GM23338 (cell line): Measurements from ENCODE around the gene CUX1. TPM values are rescaled to one million over a fixed set of nuclear protein-coding genes. Genes with fewer than 3 reads are reported as not detected.

Experiments used
- ATAC-seq: fragments of 200-7000 bp; cut with Tn5 transposase; 3 replicates; pipeline ENCODE4 v1.9.1; 2020
- DNase-seq: peaks from one replicate; pipeline ENCODE4 v3.0.0-alpha.2; 2015; ENCODE audit warnings: low spot score
- H2AFZ ChIP-seq: fragments of 200-600 bp; sonication (generic); 2 replicates; pipeline ENCODE4 v1.8.0; 2016; ENCODE audit warnings: antibody characterized with exemption, mild to moderate bottlenecking, moderate library complexity
- H3F3A ChIP-seq: fragments of 200-600 bp; sonication (generic); replicated peaks from 2 replicates; pipeline ENCODE4 v1.8.0; 2017; ENCODE audit warnings: antibody characterized with exemption, mixed run types, low read depth
- H3K27ac ChIP-seq: fragments of 200-600 bp; sonication (generic); 2 replicates; pipeline ENCODE4 v1.6.1; 2016; ENCODE audit warnings: low read depth
- H3K27me3 ChIP-seq: fragments of 200-600 bp; sonication (generic); 2 replicates; pipeline ENCODE4 v1.8.0; 2016; ENCODE audit warnings: mild to moderate bottlenecking, mixed run types, moderate library complexity; ENCODE audit not compliant: insufficient read depth
- H3K36me3 ChIP-seq: fragments of 200-600 bp; sonication (generic); 2 replicates; pipeline ENCODE4 v1.8.0; 2016; ENCODE audit warnings: mild to moderate bottlenecking; ENCODE audit not compliant: insufficient read depth
- H3K4me1 ChIP-seq: fragments of 200-600 bp; sonication (generic); 2 replicates; pipeline ENCODE4 v1.8.0; 2016; ENCODE audit warnings: mild to moderate bottlenecking, moderate library complexity; ENCODE audit not compliant: insufficient read depth
- H3K4me2 ChIP-seq: fragments of 200-600 bp; sonication (generic); 2 replicates; pipeline ENCODE4 v1.7.1; 2017; ENCODE audit warnings: mixed run types
- H3K4me3 ChIP-seq: fragments of 200-600 bp; sonication (generic); 2 replicates; pipeline ENCODE4 v1.6.1; 2016; ENCODE audit warnings: mixed run types
- H3K79me2 ChIP-seq: fragments of 200-600 bp; sonication (generic); replicated peaks from 2 replicates; pipeline ENCODE4 v1.8.0; 2017; ENCODE audit warnings: mild to moderate bottlenecking; ENCODE audit not compliant: insufficient read depth
- H3K9me2 ChIP-seq: fragments of 200-600 bp; sonication (generic); 2 replicates; pipeline ENCODE4 v1.8.0; 2017; ENCODE audit not compliant: insufficient read depth
- H4K20me1 ChIP-seq: fragments of 200-600 bp; sonication (generic); replicated peaks from 2 replicates; pipeline ENCODE4 v1.8.0; 2017; ENCODE audit warnings: mild to moderate bottlenecking; ENCODE audit not compliant: insufficient read depth
- H3K27ac Mint-ChIP-seq: 2 replicates; pipeline ENCODE4 v1.8.0; 2020; ENCODE audit warnings: inconsistent platforms, mild to moderate bottlenecking, moderate library complexity, mixed read lengths
- H3K27me3 Mint-ChIP-seq: 3 replicates; pipeline ENCODE4 v1.8.0; 2022; ENCODE audit warnings: low read depth, mild to moderate bottlenecking, moderate library complexity, mixed read lengths, inconsistent platforms; ENCODE audit not compliant: insufficient read depth, poor library complexity
- H3K36me3 Mint-ChIP-seq: 3 replicates; pipeline ENCODE4 v1.8.0; 2021; ENCODE audit warnings: low read depth, mild to moderate bottlenecking, inconsistent platforms, moderate library complexity, mixed read lengths
- H3K4me1 Mint-ChIP-seq: 3 replicates; pipeline ENCODE4 v1.8.0; 2020; ENCODE audit warnings: mild to moderate bottlenecking, inconsistent platforms, mixed read lengths
- H3K4me3 Mint-ChIP-seq: 3 replicates; pipeline ENCODE4 v1.8.0; 2021; ENCODE audit warnings: moderate library complexity, mild to moderate bottlenecking, inconsistent platforms, mixed read lengths
- H3K9me3 Mint-ChIP-seq: 3 replicates; pipeline ENCODE4 v1.8.0; 2020; ENCODE audit warnings: moderate library complexity, mild to moderate bottlenecking, inconsistent platforms, mixed read lengths
- CREB1 ChIP-seq: fragments of 250-450 bp; sonication (Bioruptor Pico); IDR thresholded peaks from 2 replicates; pipeline ENCODE4 v1.5.0; 2020; ENCODE audit warnings: low read depth, mild to moderate bottlenecking, moderate library complexity
- CTCF ChIP-seq, 2 experiments: fragments of 200-600 bp in 1 of 2; sonication (generic) in 1 of 2; conservative IDR thresholded peaks; 2 replicates each; pipeline versions ENCODE4 v1.5.1 to v1.6.1; 2016 to 2017; ENCODE audit warnings: antibody characterized with exemption in 2 of 2, low read depth in 2 of 2, mild to moderate bottlenecking in 2 of 2, moderate library complexity in 1 of 2
- ETS1 ChIP-seq: IDR thresholded peaks from 2 replicates; pipeline ENCODE4 v1.6.1; 2016; ENCODE audit warnings: antibody characterized with exemption
- EZH2 ChIP-seq: fragments of 200-600 bp; sonication (generic); IDR thresholded peaks from one replicate; pipeline ENCODE4 v1.8.0; 2017; ENCODE audit warnings: antibody characterized with exemption, mild to moderate bottlenecking, low read depth; ENCODE audit not compliant: unreplicated experiment
- EZH2phosphoT487 ChIP-seq: fragments of 200-600 bp; sonication (generic); IDR thresholded peaks from one replicate; pipeline ENCODE4 v1.8.1; 2018; ENCODE audit warnings: antibody characterized with exemption; ENCODE audit not compliant: unreplicated experiment
- JUNB ChIP-seq: IDR thresholded peaks from one replicate; pipeline ENCODE4 v1.6.1; 2016; ENCODE audit warnings: antibody characterized with exemption; ENCODE audit not compliant: unreplicated experiment
- NANOG ChIP-seq: IDR thresholded peaks from 2 replicates; pipeline ENCODE4 v1.6.1; 2016; ENCODE audit warnings: antibody characterized with exemption, borderline replicate concordance
- POLR2AphosphoS5 ChIP-seq: IDR thresholded peaks from 2 replicates; pipeline ENCODE4 v1.6.1; 2016; ENCODE audit warnings: antibody characterized with exemption, low read depth
- REST ChIP-seq: IDR thresholded peaks from one replicate; pipeline ENCODE4 v1.6.1; 2018; ENCODE audit warnings: antibody characterized with exemption; ENCODE audit not compliant: unreplicated experiment
- STAT1 ChIP-seq: IDR thresholded peaks from one replicate; pipeline ENCODE4 v1.6.1; 2016; ENCODE audit warnings: antibody characterized with exemption; ENCODE audit not compliant: unreplicated experiment
- ZNF114 ChIP-seq: fragments of 250-450 bp; sonication (Bioruptor Pico); IDR thresholded peaks from 2 replicates; pipeline ENCODE4 v1.5.0; 2020; ENCODE audit warnings: mild to moderate bottlenecking, moderate library complexity
- ZNF331 ChIP-seq: fragments of 250-450 bp; sonication (Bioruptor Pico); IDR thresholded peaks from 2 replicates; pipeline ENCODE4 v1.5.0; 2020; ENCODE audit warnings: low read depth, mild to moderate bottlenecking, moderate library complexity
- ZNF462 ChIP-seq: fragments of 250-450 bp; sonication (Bioruptor Pico); IDR thresholded peaks from 2 replicates; pipeline ENCODE4 v1.5.0; 2020; ENCODE audit warnings: mild to moderate bottlenecking, moderate library complexity
- polyA plus RNA-seq: library from polyadenylated mRNA; unstranded; fragments of >200 nt; fragmentation: Nextera tagmentation; extraction: Ambion mirVana; gene quantifications from 2 replicates; pipeline ENCODE4 v1.2.1, GENCODE V29; 2016
- total RNA-seq: library from RNA; depleted of rRNA; stranded (reverse); fragments of >200 nt; shearing (Covaris generic); gene quantifications from 2 replicates; pipeline ENCODE4 v1.2.3, GENCODE V29; 2014

CUX1 gene
- total and polyA plus RNA-seq, 2 experiments from 2014 or later, result 49.9 to 64.0 TPM

GRCh38 chr7:102047167-102047566 is 229.7 kb downstream of the CUX1 start:
- Histone ChIP-seq H3K79me2 (peaks cover 26% of the 10 kb centered on the region), H2AFZ (no peak overlapping the region), H3K27ac (no peak overlapping the region), H3K4me2 (no peak overlapping the region), H3K27me3 (no peaks in the 10 kb centered on the region), H3K4me1 (no peaks in the 10 kb centered on the region), H4K20me1 (peaks cover 17% of the 10 kb centered on the region; the same call in 1 of the 2 replicates), H3F3A (no peaks in the 10 kb centered on the region), H3K9me2 (no peaks in the 10 kb centered on the region), H3K36me3 (no peaks in the 10 kb centered on the region), H3K4me3 (no peak overlapping the region)
- Mint-ChIP-seq H3K27ac (no peak overlapping the region), H3K9me3 (no peaks in the 10 kb centered on the region; the same call in 2 of the 3 replicates), H3K4me3 (no peak overlapping the region), H3K36me3 (no peaks in the 10 kb centered on the region; the same call in 2 of the 3 replicates), H3K4me1 (peaks cover 8% of the 10 kb centered on the region), H3K27me3 (peaks cover 10% of the 10 kb centered on the region)
- DNase-seq (no peak), ATAC-seq (no peak)
- TF ChIP-seq EZH2phosphoT487, result no peak
- TF ChIP-seq EZH2, result no peak
- no peak for TF ChIP-seq CTCF (conservative IDR thresholded peaks at IDR 0.05; ENCODE audit: low read depth in 2 of 2)
- no peak for TF ChIP-seq REST
- no peak for TF ChIP-seq POLR2AphosphoS5
- no peak for TF ChIP-seq JUNB
- TF ChIP-seq NANOG, result no peak
- no peak for TF ChIP-seq ZNF462
- no peak for TF ChIP-seq ETS1
- no peak for TF ChIP-seq STAT1
- no peak for TF ChIP-seq ZNF114
- no peak for TF ChIP-seq ZNF331 (CRISPR knock-in tag)
- no peak for TF ChIP-seq CREB1 (CRISPR knock-in tag)
